GM08714 (cell line): ENCODE results near the gene KIAA1755.

ENCODE experiments used
- H3K4me3 ChIP-seq: fragments of 200-500 bp; sonication (Bioruptor generic); 2 replicates; pipeline ENCODE4 v1.5.1; 2014; ENCODE audit warnings: mild to moderate bottlenecking, low read length, inconsistent platforms
- ZNF274 ChIP-seq: IDR thresholded peaks from 2 replicates; pipeline ENCODE4 v1.6.1; 2012; ENCODE audit warnings: mild to moderate bottlenecking, low read depth, low read length

The KIAA1755 gene, protein sequence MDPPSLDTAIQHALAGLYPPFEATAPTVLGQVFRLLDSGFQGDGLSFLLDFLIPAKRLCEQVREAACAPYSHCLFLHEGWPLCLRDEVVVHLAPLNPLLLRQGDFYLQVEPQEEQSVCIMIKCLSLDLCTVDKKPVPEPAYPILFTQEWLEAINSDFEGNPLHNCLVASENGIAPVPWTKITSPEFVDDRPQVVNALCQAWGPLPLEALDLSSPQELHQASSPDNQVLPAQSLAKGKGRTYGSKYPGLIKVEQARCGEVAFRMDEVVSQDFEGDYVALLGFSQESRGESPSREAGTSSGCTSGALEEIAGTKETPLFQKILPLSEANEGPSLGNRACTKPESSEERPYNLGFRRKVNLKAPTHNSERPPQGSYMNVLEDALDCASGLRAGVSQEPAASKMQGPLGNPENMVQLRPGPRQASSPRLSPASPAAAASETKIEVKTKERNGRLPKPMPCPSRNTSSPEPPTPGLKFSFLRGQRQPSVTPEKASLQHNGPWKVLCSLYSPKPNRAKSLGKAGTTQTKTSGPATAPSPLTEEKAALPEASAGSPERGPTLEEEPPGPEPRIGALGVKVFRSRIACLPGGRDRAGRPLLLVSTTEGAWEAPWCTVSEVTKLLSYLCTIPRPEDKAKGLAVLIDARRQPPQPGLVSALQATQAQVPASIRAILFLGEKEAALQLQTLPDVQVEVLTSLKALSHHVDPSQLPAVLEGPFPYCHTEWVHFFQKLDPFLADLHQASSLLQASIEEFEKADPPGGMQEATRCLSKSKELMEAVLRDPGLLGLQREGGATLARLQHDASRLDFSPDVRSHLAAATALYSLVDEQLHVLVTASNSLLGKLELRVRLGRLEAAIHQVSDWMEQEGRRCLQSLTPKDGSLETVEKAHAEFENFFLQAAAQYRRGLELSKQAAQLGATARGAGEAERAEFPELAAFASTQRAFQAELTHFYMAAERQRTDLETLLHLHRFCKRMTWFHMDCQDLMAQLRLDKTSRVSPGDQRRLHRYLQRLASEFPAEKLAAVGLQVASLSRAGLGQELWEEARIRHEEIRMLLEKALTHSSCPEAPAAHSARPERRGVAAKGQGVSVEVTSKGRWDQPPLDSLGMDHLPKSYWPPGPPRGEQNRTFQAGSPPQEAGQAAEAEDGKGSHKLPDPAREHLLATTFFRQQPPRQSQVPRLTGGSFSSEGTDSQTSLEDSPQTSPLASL

GRCh38 chr20:38260378-38261053 lies at the start of gene KIAA1755:
Gene KIAA1755, minus strand, starts transcription at chr20:38260735. Its CDS starts 235 bp downstream, at chr20:38260500.
- no peak within 1 kb of the TSS for H3K4me3 ChIP-seq
- no peak for TF ChIP-seq ZNF274

- TF ChIP-seq ZNF274, result no peak
- H3K4me3 ChIP-seq, result no peak overlapping the region
These were observed 47.9 kb upstream of the KIAA1755 start for GRCh38 chr20:38308447-38308846.

GRCh38 chr20:38308047-38308438 lies 47.5 kb upstream of the KIAA1755 start:
- no peak for TF ChIP-seq ZNF274
- no peak overlapping the region for H3K4me3 ChIP-seq

- H3K4me3 ChIP-seq, result no peak overlapping the region
- no peak for TF ChIP-seq ZNF274
These were observed 47.0 kb upstream of the KIAA1755 start for GRCh38 chr20:38307371-38308046.

- no peak for TF ChIP-seq ZNF274
- H3K4me3 ChIP-seq, result no peak overlapping the region
These were observed 45.8 kb upstream of the KIAA1755 start for GRCh38 chr20:38306379-38306778.

DNA sequence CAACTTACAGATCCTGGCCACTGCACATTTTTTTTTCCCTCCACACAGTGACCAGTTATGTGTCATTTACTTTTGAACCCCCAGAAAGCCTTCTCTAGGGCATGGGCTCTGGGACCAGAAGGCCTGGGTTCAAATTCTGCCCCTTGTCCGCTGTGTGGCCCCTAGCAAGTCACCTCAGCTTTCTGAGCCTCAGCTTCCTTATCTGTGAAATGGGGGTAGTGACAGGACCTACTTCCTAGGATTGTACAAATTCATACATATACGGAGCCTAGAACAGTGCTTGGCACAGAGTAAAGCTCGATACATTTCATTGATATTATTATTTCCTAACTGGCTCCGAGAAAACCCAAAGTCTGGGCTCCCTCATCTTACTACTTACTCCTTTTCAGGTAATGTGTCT lies 45.0 kb upstream of the KIAA1755 start:
- H3K4me3 ChIP-seq, result no peak overlapping the region
- TF ChIP-seq ZNF274, result no peak

GRCh38 chr20:38304845-38305447 lies 44.4 kb upstream of the KIAA1755 start:
- no peak for TF ChIP-seq ZNF274
- no peak overlapping the region for H3K4me3 ChIP-seq

DNA sequence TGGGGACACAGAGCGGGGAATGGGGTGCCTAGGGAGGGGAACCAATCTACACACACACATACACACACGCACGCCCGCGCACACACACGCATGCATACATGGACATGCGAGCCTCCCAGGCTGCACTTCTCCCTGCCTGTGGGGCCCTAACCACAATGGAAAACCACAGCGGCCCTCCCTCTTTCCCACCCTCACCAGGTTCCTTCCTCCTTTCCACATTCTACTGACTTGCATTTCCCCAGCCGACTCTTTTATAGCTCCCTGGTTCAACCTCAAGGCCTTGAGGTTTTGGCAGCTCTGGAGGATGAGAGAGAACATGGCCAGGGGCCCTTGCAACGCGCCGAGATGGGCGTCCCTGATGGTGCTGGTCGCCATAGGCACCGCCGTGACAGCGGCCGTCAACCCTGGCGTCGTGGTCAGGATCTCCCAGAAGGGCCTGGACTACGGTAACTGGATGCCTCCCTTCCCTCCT lies 43.4 kb upstream of the KIAA1755 start, which contains the start of gene BPI:
BPI (plus strand) TSS at position 249 of the 472 bp plus-strand sequence; CDS start at position 317, 68 bp downstream.
- TF ChIP-seq ZNF274, result no peak
- H3K4me3 ChIP-seq, result no peak within 1 kb of the TSS

DNA sequence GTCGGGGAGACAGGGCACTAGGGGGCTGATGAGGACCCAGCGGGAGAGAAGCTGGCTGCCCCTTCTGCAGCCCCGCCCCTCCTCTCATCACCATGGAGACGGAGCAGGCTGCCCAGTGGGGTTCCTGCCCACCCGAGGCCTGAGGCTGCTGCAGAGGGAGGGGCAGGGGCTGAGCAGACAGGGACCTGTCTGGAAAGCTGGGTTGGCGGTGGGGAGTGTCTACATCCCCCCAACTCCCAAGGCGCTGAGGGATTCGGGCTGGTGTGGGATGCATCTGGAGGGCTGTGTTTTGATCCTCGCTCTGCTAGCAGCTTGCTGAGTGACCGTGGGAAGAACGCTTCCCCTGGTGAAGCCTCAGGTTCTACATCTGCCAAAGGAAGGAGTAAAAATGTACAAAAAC lies 42.3 kb upstream of the KIAA1755 start:
- H3K4me3 ChIP-seq, result no peak overlapping the region
- no peak for TF ChIP-seq ZNF274

GRCh38 chr20:38301309-38301708 lies 40.8 kb upstream of the KIAA1755 start:
- H3K4me3 ChIP-seq, result no peak overlapping the region
- no peak for TF ChIP-seq ZNF274

DNA sequence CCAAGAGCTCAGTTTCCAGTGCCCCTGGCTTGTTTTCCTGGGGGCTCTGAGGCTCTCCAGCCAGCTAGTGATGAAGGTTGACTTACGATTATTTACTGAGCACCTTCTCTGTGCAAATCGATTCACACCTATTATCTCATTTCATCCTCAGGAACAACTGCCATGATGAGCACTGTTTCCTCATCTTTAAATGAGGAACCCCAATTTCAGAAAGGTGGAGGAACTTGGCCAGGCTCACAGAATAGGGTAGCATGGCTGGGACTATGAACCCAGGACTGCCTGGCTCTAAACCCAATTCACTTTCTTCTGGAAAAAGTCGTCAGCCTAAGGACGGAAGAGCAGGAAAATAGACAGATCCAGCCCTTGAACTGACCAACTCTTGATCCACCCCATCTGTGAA lies 39.9 kb upstream of the KIAA1755 start:
- H3K4me3 ChIP-seq, result no peak overlapping the region
- no peak for TF ChIP-seq ZNF274

DNA sequence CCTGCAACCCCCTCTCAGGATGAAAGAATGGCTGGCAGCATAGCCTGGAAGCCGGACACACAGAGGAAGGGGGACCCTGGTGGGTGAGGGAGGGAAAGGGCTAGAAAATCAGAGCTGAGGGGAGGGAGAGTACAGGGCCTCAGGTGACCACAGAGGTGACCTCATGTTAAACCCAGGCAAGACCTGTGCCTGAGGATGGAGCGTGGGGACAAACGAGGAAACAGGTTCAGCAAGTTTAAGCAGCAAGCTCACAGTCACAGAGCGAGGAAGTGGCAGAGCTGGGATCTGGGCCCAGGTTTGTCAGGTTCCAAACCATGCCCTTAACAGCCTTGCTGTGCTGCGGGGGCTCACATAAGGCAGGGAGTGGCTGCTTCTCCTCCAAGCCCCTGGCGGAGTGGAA lies 39.4 kb upstream of the KIAA1755 start:
- no peak for TF ChIP-seq ZNF274
- no peak overlapping the region for H3K4me3 ChIP-seq
